Measurements from ENCODE around the gene KREMEN2. TPM values are rescaled to one million over a fixed set of nuclear protein-coding genes. Genes with fewer than 3 reads are reported as not detected.

Gene KREMEN2
- total RNA-seq, 2 experiments from 2014 or later: not detected

DNA sequence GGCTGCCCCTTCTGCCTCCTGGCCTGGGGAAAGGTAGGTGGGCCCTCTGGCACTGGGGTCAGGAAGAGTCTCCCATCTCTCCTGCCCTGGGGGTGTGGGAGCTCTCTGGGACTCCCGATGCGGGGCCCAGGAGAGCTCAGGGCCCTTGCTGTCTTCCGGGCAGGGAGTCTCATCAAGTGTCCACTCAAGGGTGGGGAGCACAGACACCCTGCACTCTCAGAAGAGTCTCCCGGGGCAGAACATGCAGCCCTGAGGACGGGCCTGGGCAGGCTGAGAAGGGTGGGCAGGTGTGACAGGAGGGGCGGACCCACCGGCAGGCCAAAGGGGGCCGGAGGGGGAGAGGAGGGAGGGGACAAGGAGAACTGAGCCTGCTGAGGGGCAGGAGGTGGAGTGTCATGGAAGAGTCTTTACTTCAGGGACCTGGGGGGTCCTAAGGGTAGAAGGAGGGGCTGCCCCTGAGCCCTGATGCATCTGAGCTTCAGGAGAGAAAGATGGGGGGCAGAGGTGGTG lies 24.6 kb downstream of the KREMEN2 start:
- DNase-seq: no peak
- no peaks in the 10 kb centered on the region for H3K9me3 Mint-ChIP-seq

DNA sequence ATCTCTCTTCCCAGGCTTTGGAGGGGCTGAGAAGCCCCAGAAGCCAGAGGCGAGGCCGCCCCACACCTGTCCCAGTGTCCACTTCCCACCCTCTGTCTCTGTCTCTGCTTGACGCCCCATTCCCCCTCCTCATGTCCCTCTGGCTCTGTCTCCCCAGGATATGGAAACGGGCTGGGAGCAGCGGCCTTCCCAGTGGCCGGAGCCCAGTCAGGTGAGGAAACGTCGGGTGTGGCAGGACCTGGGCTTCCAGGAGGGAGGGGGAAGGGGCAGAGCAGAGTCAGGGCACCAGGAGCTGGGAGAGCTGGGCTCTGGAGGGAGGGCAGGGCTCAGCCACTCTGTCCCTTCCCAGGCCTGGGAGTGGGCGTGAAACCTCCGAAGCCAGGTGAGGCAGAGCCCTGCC lies 26.8 kb downstream of the KREMEN2 start:
- no peaks in the 10 kb centered on the region for H3K36me3 Mint-ChIP-seq
- H3K4me1 Mint-ChIP-seq: no peaks in the 10 kb centered on the region
- peaks cover 9% of the 10 kb centered on the region for H3K27me3 Mint-ChIP-seq
- no peaks in the 10 kb centered on the region for H3K9me3 Mint-ChIP-seq
- no peak overlapping the region for H3K27ac Mint-ChIP-seq
- DNase-seq: no peak
- no peak overlapping the region for H3K4me3 Mint-ChIP-seq

More for the DNA sequence above, 24.6 kb downstream of the KREMEN2 start:
- peaks cover 2% of the 10 kb centered on the region for H3K4me1 Mint-ChIP-seq
- H3K27ac Mint-ChIP-seq: no peak overlapping the region
- no peaks in the 10 kb centered on the region for H3K36me3 Mint-ChIP-seq
- H3K4me3 Mint-ChIP-seq: no peak overlapping the region
- peaks cover 9% of the 10 kb centered on the region for H3K27me3 Mint-ChIP-seq

DNA sequence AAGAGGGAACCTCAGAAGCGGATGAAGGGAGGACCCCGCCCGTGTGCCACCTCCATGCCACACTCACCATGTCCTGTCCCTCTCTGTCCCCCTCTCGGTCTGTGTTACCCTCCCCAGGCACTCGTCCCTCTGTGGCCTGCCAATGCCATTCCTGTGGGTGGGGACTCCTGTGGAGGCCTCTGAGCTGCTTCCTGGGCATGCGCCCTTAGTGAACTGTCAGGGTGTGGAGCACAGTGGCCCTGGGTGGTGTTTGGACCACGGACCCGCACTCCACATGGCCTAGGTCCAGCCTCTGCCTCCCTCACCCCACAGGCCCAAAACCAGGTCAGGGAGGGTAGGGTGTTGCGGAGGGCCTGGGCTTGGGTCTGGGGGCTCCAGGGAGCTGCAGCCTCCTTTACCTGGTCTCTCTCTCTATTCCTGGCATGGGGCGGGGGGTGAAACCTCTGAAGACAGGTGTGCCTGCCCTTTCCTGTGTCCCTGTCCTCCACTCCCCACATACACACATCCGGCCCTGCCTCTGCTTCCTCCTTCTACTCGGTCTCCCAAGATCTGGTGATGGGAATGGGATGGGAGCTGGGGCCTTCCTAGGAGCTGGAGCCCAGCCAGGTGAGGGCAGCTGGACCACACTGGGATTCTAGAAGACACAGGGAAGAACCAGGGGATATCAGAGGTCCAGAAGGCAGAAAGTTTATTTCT lies 27.6 kb downstream of the KREMEN2 start:
- Mint-ChIP-seq H3K4me3 (no peak overlapping the region), H3K4me1 (no peaks in the 10 kb centered on the region), H3K27me3 (peaks cover 9% of the 10 kb centered on the region), H3K9me3 (no peaks in the 10 kb centered on the region), H3K36me3 (no peaks in the 10 kb centered on the region), H3K27ac (no peak overlapping the region)
- no peak for DNase-seq

DNA sequence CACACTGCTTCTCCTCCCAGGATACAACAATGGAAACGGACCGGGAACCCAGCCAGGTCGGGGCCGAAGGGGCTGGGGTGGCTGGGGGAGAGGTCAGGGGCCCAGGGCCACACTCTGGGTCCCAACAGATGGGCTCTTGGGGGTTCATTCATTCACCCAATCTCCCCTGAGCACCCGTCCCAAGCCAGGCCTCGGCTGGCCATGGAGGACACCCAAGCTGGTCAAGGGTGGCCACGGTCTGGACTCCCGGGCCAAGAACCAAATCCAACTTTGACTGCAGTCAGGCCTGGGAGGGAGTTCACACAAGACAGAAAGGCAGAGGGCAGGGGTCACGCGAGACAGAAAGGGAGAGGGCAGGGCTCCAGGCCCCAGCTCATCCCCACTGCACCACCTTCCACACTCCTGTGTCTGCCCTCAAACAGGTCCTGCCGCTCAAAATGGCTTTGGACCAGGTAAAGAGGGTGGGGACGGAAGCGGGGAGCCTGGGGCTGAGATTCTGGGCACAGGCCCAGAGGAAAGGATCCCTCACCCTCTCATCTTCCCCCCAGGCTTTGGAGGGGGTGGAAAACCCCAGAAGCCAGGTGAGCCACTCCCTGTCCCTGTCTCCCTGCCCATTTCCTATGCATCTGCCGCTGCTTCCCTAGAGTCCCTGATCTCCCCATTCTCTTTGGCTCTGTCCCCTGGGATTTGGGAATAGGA lies 28.5 kb downstream of the KREMEN2 start:
- no peaks in the 10 kb centered on the region for H3K36me3 Mint-ChIP-seq
- no peak overlapping the region for H3K27ac Mint-ChIP-seq
- no peak for DNase-seq
- peaks cover 9% of the 10 kb centered on the region for H3K27me3 Mint-ChIP-seq
- H3K4me3 Mint-ChIP-seq: no peak overlapping the region
- H3K9me3 Mint-ChIP-seq: no peaks in the 10 kb centered on the region
- H3K4me1 Mint-ChIP-seq: no peaks in the 10 kb centered on the region

DNA sequence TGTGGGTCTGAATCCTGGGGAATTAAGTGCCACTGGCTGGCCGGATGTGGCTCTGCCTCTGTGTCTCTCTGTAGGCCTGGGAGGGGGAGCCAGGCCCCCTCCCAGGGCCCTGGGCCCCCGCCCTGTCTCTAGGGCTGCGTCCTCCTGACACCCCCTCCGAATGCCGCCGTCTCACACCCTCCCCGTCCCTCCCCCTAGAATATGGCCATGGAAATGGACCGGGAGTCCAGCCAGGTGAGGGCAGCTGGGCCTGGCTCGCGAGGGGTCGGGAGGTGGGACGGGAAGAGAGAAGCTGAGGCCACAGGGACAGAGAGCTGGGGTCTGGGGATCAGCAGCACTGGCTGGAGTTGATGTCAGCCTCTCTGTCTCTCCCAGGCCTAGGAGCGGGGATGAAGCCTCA lies 32.2 kb downstream of the KREMEN2 start:
- no peak for DNase-seq
- Mint-ChIP-seq H3K36me3 (no peaks in the 10 kb centered on the region), H3K9me3 (no peaks in the 10 kb centered on the region), H3K4me3 (no peak overlapping the region), H3K27ac (no peak overlapping the region), H3K27me3 (no peaks in the 10 kb centered on the region), H3K4me1 (no peaks in the 10 kb centered on the region)

DNA sequence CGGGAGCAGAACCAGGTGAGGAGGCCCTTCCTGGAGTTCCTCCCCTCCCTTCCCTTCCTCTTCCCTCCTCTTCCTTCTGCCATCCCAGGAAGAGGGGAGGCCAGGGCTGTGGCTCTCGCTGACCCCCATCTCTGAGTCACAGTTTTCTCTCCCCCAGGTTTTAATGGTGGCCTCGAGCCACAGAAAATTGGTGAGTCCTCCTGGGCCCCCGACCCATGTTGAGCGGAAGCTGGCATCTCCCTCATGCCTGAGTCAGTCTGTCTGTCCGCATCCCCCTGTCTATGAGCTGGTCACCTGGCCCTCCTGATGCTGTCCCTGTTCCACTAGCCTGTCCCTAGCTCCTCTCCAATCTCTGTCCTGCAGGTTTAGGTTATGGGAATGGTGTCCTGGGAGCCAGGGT lies 35.9 kb downstream of the KREMEN2 start:
- Mint-ChIP-seq H3K9me3 (no peaks in the 10 kb centered on the region), H3K27me3 (peaks cover 3% of the 10 kb centered on the region), H3K27ac (no peak overlapping the region), H3K4me1 (no peaks in the 10 kb centered on the region), H3K36me3 (no peaks in the 10 kb centered on the region), H3K4me3 (no peak overlapping the region)
- DNase-seq: no peak

DNA sequence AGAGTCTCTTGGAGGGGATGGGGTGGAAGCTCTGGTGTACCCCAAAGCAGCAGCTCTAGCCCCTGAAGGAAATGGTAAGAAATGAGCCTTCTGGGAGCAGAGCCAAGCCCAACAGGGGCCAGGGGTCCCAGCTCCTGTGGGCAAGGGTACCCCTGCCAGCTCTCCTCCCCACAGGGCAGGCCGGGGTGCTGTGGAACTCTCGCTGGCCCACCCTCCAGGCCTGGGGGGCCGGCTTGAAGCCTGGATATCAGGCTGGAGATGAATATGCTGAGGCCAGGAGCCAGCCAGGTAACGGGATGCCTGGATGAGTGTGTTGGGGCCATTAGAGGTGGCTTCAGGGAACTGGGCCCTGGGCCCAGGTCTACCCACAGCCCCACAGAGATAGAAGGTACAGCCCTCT lies 36.5 kb downstream of the KREMEN2 start:
- Mint-ChIP-seq H3K36me3 (no peaks in the 10 kb centered on the region), H3K9me3 (no peaks in the 10 kb centered on the region), H3K27me3 (peaks cover 6% of the 10 kb centered on the region), H3K27ac (no peak overlapping the region), H3K4me3 (no peak overlapping the region), H3K4me1 (no peaks in the 10 kb centered on the region)
- no peak for DNase-seq

DNA sequence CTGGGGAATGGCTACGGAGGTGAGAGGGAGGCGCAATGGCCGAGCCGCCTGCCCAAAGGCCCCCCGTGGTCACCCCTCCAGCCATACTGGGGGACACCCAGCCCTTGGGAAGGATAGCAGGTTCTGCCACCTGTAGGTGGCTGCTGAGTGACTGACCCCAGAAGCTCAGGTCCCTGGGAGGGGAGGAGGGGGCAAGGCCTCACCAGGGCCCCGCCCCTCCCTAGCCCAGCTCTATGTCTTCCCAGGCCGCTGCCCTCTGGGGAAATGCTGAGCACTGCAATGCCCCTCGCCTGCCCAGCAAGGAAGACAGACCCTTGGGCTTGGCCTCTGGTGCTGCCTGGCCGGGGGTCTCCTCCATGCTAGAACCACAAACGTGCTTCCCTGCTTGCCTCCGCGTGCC lies 37.2 kb downstream of the KREMEN2 start:
- H3K4me3 Mint-ChIP-seq: no peak overlapping the region
- no peaks in the 10 kb centered on the region for H3K36me3 Mint-ChIP-seq
- no peaks in the 10 kb centered on the region for H3K4me1 Mint-ChIP-seq
- no peak for DNase-seq
- peaks cover 6% of the 10 kb centered on the region for H3K27me3 Mint-ChIP-seq
- no peak overlapping the region for H3K27ac Mint-ChIP-seq
- no peaks in the 10 kb centered on the region for H3K9me3 Mint-ChIP-seq

DNA sequence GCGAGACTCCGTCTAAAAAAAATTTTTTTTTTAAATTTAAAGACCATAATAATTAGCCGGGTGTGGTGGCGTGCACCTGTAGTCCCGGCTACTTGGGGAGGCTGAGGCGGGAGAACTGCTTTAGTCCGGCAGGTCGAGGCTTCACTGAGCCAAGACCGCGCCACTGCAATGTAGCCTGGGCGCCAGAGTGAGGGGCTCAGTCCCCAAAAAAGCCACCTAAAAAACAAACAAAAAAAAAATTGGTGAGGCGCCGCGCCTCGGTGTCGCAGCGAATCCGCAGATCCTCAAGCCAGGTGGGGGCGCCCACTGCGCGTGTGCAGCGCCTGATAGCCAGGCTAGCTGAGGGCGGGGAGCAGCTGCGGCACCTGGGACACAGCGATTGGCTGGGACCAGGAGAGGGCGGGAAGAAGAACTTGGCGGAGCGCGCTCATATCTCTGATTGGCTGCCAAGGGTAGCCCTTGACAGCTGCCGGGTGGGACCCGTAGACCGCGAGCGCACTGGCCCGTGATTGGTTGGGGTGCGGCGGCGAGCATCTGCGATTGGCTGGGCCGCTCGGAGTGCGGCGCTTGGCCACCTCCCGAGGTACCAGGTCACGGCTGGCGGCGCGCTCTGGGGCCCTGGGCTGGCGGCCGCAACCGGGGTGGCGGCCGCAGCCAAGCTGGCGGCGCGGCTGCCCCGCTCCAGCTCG lies 39.7 kb downstream of the KREMEN2 start:
- Mint-ChIP-seq H3K27ac (no peak overlapping the region), H3K9me3 (no peaks in the 10 kb centered on the region), H3K4me3 (peak overlapping the region; percentile 25), H3K36me3 (no peaks in the 10 kb centered on the region), H3K4me1 (peaks cover 17% of the 10 kb centered on the region), H3K27me3 (peaks cover 6% of the 10 kb centered on the region)
- DNase-seq: peak; percentile 98

DNA sequence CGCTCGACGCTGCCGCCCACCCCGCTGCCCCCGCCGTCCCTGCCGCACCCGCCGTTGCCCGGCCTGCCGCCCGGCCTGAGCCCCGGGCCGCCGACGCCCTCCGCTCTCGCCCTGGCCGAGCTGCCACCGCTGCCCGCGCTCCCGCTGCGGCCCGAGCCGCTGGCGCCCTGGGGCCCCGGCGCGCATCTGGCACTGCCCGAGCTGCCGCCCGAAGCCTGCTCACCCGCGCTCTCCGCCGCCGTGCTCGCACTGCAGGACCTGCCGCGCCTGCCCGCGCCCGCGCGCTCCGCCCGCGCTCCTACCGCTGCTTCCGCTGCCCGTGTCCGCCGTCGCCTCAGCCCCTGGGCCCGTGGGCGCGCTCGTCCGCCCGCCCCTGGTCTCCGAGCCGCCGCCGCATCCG lies 40.2 kb downstream of the KREMEN2 start:
- Mint-ChIP-seq H3K36me3 (no peaks in the 10 kb centered on the region), H3K9me3 (no peaks in the 10 kb centered on the region), H3K4me3 (no peak overlapping the region), H3K27ac (no peak overlapping the region), H3K4me1 (peaks cover 19% of the 10 kb centered on the region), H3K27me3 (peaks cover 6% of the 10 kb centered on the region)
- DNase-seq: no peak

DNA sequence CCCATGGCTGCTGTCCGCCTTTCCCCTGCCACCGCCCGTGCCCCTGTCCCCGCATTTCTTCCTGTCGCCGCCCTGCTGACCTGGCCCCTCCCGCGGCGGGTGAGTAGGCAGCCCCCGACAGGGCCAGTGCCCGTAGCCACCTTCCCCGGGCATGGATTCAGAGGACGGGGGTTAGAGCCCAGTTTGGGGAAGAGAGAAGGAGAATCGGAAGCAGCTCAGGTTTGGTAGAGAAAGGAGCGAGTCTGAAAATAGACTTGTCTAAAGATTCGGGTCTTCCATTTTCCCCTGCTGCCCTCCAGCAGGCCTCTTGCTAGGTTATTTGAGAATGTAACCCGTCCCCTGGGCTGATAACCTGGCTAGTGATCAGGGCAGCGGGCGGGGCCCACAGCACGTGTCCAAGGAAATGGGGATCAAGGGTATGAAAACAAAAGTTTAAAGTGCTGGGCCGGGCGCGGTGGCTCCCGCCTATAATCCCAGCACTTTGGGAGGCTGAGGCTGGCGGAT lies 40.8 kb downstream of the KREMEN2 start:
- Mint-ChIP-seq H3K36me3 (no peaks in the 10 kb centered on the region), H3K27ac (no peak overlapping the region), H3K4me3 (peak overlapping the region; percentile 60), H3K27me3 (peaks cover 6% of the 10 kb centered on the region), H3K4me1 (peaks cover 19% of the 10 kb centered on the region), H3K9me3 (no peaks in the 10 kb centered on the region)
- DNase-seq: no peak

DNA sequence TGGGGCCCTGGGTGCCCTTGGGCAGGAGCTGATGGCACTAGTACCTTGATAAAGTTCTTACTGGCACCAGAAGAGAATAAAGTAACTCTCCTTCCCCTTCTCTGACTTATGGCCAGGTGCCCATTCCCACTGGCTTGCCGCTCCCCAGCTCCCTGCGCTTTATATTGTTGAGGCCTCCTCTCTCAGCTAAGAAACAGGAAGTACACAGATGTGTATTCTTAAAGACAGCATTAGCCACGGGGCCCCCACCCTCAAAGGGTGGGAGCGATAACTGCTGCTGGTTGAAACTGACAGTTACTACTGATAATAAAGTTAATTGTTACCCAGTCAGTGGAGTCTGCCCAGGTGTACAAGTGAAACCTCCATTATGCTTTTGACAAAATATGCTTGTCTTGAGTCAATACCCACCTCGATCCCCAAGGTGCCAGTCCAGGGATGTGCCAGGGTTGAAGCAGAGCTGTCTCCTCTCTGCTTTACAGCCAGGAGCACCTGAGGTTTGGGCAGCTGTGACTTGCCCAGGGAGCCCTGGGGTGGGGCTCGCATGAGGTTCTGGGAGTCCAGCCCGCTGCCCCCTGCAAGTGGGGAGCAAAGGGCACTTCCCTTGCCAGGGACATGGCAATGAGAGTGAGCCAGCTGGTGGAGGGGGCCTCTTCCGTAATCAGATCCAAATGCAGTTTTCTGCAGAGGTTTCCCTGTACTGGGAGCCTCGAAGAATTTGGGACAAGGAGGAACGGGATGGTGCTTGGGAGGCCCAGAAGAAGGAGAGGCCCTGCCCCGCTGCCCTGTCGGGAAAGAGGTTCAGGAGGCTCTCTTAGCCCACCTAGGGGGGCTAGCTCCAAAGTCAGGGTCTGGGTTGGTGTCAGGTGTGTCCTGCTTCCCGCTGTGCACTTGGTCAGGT lies 43.2 kb downstream of the KREMEN2 start:
- Mint-ChIP-seq H3K27ac (no peak overlapping the region), H3K9me3 (no peaks in the 10 kb centered on the region), H3K4me3 (no peak overlapping the region), H3K27me3 (peaks cover 14% of the 10 kb centered on the region), H3K4me1 (peaks cover 19% of the 10 kb centered on the region), H3K36me3 (no peaks in the 10 kb centered on the region)
- DNase-seq: no peak

DNA sequence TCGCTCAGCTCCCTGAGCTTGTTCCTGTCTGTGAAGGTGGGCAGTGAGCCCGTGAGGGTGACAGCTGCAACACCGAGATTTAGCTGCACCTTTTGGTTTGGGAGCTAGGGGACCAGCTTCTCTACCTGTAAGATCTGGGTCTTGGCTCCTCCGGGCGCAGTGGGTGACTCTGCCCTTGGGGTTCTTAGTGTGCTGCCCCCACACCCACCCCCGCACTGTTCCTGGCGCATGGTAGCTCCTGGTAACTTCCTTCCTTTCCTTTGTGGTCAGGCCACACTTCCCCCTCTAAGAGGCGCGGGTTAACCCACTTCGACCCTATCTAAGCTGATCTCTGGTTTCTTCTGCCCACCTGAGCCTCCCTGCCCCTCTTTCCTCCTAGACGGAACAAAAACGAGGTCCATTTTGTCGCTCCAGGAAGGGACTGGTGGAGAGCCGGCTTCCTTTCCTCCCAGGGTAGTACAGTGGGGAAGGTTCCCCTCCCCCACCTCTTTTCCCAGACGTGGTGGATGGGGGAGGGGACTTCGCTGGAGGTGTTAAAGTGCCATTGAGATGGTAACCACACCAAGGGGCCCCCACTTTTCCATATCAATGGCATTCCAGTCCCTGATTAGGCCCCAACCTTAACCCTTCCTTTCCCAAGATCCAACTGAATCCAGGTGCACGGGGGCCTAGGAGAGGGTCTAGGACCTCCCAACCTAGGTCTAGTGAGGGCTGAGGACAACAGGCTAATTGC lies 44.0 kb downstream of the KREMEN2 start:
- Mint-ChIP-seq H3K4me3 (peak overlapping the region; percentile 56), H3K27ac (no peak overlapping the region), H3K4me1 (peaks cover 21% of the 10 kb centered on the region), H3K9me3 (no peaks in the 10 kb centered on the region), H3K36me3 (no peaks in the 10 kb centered on the region), H3K27me3 (peaks cover 20% of the 10 kb centered on the region)
- DNase-seq: no peak

DNA sequence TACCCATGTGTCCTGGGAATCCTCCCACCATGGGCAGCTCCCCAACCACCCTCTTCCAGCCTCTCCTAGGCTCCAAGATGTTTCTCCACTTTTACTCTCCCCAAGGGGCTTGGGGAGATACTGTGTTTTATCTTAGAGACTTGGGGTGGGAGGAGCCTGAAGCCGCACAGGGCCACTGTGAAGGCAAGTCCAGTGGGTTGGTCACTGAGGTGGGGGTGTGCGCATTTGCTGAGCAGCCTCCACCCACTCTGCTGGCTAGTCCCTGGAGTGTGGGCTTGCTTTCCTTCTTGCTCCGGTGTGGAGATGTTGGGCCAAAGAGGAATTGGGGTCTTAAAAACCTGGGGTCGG lies 44.6 kb downstream of the KREMEN2 start:
- peaks cover 20% of the 10 kb centered on the region for H3K27me3 Mint-ChIP-seq

More for the DNA sequence above, 44.6 kb downstream of the KREMEN2 start:
- no peaks in the 10 kb centered on the region for H3K36me3 Mint-ChIP-seq
- no peaks in the 10 kb centered on the region for H3K9me3 Mint-ChIP-seq
- no peak for DNase-seq
- H3K27ac Mint-ChIP-seq: no peak overlapping the region
- H3K4me1 Mint-ChIP-seq: peaks cover 21% of the 10 kb centered on the region
- H3K4me3 Mint-ChIP-seq: no peak overlapping the region

Data from activated naive CD8-positive, alpha-beta T cell treated with anti-CD3 and anti-CD28 coated beads for 36 hours (primary cell).